Cortex of kidney (tissue), 1 donor: ENCODE results near the gene PEDS1.
"Not testable (repeated sequence)": the region's sequence is repeated elsewhere in the genome, so short reads cannot be mapped to it uniquely, and the experiment has no call there.

Experiments
- DNase-seq: peaks from one replicate; lab custom pipeline; 2025; lab: John Stamatoyannopoulos, UW

Gene PEDS1

GRCh38 chr20:50112512-50113419 lies 40.8 kb downstream of the PEDS1 start, which contains the start of gene UBE2V1:
Gene UBE2V1 (minus strand): TSS chr20:50113150. CDS start chr20:50113128, 22 bp downstream.
- no peak for DNase-seq

DNA sequence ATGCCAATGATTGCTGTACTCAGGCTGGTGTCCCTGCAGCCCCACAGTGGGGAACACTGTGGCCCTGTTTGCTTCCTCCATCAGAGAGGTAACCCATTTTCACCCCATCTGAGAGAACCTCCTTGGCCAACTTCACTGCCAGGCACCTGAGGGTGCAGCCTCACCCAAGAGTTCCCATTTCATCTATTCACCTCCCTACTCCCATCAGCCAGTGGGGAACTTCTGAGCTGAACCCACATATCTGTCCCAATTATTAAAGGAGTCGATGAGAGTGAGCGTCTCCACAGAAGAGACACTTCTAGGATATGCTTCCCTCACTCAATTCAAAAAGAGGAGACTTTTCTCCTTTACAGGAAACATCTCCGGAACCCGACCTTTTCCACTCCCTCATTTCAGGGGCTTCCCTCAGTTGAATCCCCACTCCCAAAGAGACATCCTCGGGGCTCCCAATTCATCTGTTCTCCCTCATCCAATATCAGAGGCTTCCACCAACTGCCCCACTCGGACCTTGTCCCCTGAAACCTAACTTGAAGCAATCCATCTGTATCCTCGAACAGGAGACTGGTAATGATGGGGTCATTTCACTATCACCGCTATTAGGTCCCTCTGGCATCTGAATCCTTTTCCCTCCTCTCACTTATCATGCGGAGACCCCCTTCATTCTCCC lies 41.6 kb downstream of the PEDS1 start:
- DNase-seq, result no peak

GRCh38 chr20:50111120-50111828 lies 42.2 kb downstream of the PEDS1 start:
- no peak for DNase-seq

DNA sequence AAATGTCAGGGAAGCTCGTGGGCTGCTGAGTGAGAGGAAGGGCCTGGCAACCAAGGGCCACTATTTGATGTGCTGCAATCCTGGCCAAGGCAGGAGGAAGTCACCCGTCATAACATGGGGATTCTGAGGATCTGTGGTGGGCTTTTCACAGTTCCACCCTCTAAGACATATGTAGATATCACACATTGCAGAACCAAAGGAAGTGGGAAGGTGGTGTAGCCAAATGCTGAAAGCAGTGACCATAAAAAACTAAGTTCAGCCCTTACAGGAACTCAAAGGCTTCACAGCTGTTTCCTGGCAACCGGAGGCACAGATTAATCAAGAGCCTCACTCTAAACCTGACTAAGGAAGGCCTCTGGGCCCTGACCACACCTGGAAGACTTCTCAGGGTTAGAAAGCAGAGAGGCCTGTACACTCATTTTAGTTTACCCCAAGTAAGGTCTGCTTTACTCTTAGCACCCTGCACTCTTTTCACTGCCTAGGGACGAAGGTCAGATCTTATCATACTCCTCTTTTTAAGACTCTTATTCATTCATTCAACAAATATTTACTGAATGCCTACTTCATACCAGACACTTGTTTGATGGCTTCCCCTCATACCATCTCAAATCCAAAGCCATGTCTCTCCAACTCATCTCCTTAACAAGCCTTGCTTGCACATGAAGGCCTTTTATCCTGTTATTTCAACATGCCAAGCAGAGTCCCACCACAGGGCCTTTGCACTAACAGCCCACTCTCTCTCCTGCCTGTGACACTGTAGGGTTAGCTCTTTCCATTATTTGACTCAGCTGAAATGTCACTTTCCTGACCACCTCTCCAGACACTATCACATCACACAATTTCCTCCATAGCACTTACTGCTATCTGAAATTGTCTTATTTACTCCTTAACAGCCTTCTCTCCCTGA lies 43.1 kb downstream of the PEDS1 start:
- no peak for DNase-seq

DNA sequence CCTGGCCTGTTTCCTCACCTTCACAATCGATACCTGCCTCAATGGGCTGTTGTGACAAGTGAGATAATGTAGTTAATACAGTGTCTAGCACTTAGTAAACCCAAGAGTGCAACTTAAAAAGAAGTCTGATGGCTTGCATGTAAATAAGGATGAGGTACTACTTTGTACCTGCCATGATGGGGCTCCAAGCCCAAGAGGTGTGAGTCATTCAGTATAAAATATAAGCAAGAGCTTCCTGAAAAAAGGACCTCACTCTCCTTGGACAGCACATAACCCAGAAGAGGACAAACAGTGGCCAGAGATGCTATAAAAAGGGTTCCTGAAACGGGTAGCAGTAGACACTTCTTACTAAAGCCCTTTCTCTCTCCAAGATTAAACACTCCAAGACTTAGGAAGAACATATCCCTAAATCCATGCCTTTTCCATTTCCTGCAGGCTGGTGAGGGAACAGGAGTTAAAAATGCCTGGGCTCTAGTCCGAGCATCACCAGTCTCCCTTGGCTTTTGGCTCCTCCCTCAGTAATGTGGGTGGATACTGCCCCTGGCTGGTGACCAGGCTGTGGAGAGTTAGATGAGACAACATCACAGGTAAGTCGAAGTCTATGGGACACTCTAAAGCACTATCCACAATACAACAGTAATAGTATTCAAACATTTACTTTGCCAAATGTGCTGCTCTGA lies 44.8 kb downstream of the PEDS1 start:
- DNase-seq, result no peak

- DNase-seq, result no peak
Observed at GRCh38 chr20:50107796-50108331, 45.7 kb downstream of the PEDS1 start.

GRCh38 chr20:50107086-50107660 lies 46.4 kb downstream of the PEDS1 start:
- no peak for DNase-seq

- not testable (repeated sequence) for DNase-seq
Observed at GRCh38 chr20:50106669-50107068, 46.9 kb downstream of the PEDS1 start.
